Natural killer cell (primary cell): ENCODE measurements around the gene TBC1D8B. TPM values are rescaled to one million over a fixed set of nuclear protein-coding genes. Genes with fewer than 3 reads are reported as not detected.
"Not testable (repeated sequence)": the region's sequence is repeated elsewhere in the genome, so short reads cannot be mapped to it uniquely, and the experiment has no call there.

Experiments used
- ATAC-seq, 3 donors: fragments of 150-1000 bp in 2 of 3; fragments of 200-7000 bp in 1 of 3; cut with Tn5 transposase; 1 replicate in 1 of 3; 2 replicates in 2 of 3; pipeline ENCODE4 v1.10.0; 2021; ENCODE audit warnings: mild to moderate bottlenecking in 2 of 3, moderate library complexity in 2 of 3
- DNase-seq, 2 donors: peaks; one replicate each; pipeline versions ENCODE4 v3.0.0 to v3.0.0-alpha.2; 2013 to 2021; ENCODE audit warnings: mixed read lengths in 1 of 2
- H3K27ac ChIP-seq: one replicate; pipeline ENCODE4 v1.5.1; 2013; ENCODE audit warnings: mild to moderate bottlenecking, low read length
- H3K27me3 ChIP-seq: one replicate; pipeline ENCODE4 v1.6.1; 2013; ENCODE audit warnings: low read length; ENCODE audit not compliant: control insufficient read depth, insufficient read depth
- H3K36me3 ChIP-seq: one replicate; pipeline ENCODE4 v1.6.1; 2013; ENCODE audit warnings: low read length; ENCODE audit not compliant: control insufficient read depth, insufficient read depth
- H3K4me1 ChIP-seq: one replicate; pipeline ENCODE4 v1.6.1; 2013; ENCODE audit warnings: low read length; ENCODE audit not compliant: control insufficient read depth, insufficient read depth
- H3K4me3 ChIP-seq: one replicate; pipeline ENCODE4 v1.5.1; 2013; ENCODE audit warnings: low read length
- H3K9me3 ChIP-seq: one replicate; pipeline ENCODE4 v1.6.1; 2013; ENCODE audit warnings: low read length; ENCODE audit not compliant: control insufficient read depth, insufficient read depth
- H3K27ac Mint-ChIP-seq, 2 donors: one replicate each; pipeline ENCODE4 v1.8.0; 2022; ENCODE audit warnings: mild to moderate bottlenecking in 2 of 2, mixed read lengths in 2 of 2, moderate library complexity in 1 of 2
- H3K27me3 Mint-ChIP-seq, 2 donors: one replicate each; pipeline ENCODE4 v1.8.0; 2022; ENCODE audit warnings: low read depth in 2 of 2, mixed read lengths in 2 of 2
- H3K36me3 Mint-ChIP-seq: one replicate; pipeline ENCODE4 v1.8.0; 2022; ENCODE audit warnings: mixed read lengths
- H3K4me1 Mint-ChIP-seq, 2 donors: one replicate each; pipeline ENCODE4 v1.8.0; 2022; ENCODE audit warnings: mixed read lengths in 2 of 2
- H3K4me3 Mint-ChIP-seq: one replicate; pipeline ENCODE4 v1.8.0; 2022; ENCODE audit warnings: mild to moderate bottlenecking, moderate library complexity, mixed read lengths
- H3K9me3 Mint-ChIP-seq, 2 donors: one replicate each; pipeline ENCODE4 v1.8.0; 2022; ENCODE audit warnings: mixed read lengths in 2 of 2
- CTCF ChIP-seq: fragments of 200-600 bp; IDR thresholded peaks from one replicate; pipeline ENCODE4 v1.8.0; 2022; ENCODE audit warnings: antibody characterized with exemption
- WGBS: methylation state at CpG from one replicate; pipeline ENCODE4 v1.1.7; 2013; ENCODE audit warnings: missing lambda C conversion rate; ENCODE audit not compliant: insufficient coverage; 5-methylcytosine and 5-hydroxymethylcytosine counted together
- intact Hi-C: fragments of 100-400 bp; cut with micrococcal nuclease; formaldehyde crosslinking; loops from one replicate; pipeline ENCODE4 v1.14.2; 2022
- total RNA-seq, 4 donors: library from RNA; stranded (reverse); fragments of 120-200 nt in 1 of 4; gene quantifications; one replicate each; pipeline versions ENCODE4 v1.2.3 to v1.2.4, GENCODE V29; 2013 to 2022

The TBC1D8B gene
- total RNA-seq, 3 donors from 2014 or later (not counting 1 experiment from before 2014, with no cell fraction given), result 0.12 to 0.18 (median 0.13) TPM

- no peak for TF ChIP-seq CTCF
- H3K4me3 ChIP-seq, result no peak overlapping the region
- intact Hi-C loops, result no loop called here
- no peak for ATAC-seq
- H3K4me1 ChIP-seq, result no peaks in the 10 kb centered on the region
- Mint-ChIP-seq H3K27me3 (peaks cover 0 to 19% of the 10 kb centered on the region in 2 donors), H3K9me3 (no peaks in the 10 kb centered on the region), H3K4me3 (no peak overlapping the region), H3K4me1 (no peaks in the 10 kb centered on the region), H3K36me3 (no peaks in the 10 kb centered on the region), H3K27ac (no peak overlapping the region)
- no peaks in the 10 kb centered on the region for H3K27me3 ChIP-seq
- 79% methylated on average over 3 of the region's 7 CpGs for WGBS
- H3K36me3 ChIP-seq, result no peaks in the 10 kb centered on the region
- DNase-seq, result no peak
- no peaks in the 10 kb centered on the region for H3K9me3 ChIP-seq
- no peak overlapping the region for H3K27ac ChIP-seq
Measured at GRCh38 chrX:106811131-106811910, 8.8 kb downstream of the TBC1D8B start.

GRCh38 chrX:106812930-106813329 is 10.5 kb downstream of the TBC1D8B start:
- H3K36me3 Mint-ChIP-seq, H3K9me3 ChIP-seq, H3K4me1 ChIP-seq, H3K36me3 ChIP-seq, H3K4me3 ChIP-seq, H3K27ac Mint-ChIP-seq, H3K27ac ChIP-seq, H3K9me3 Mint-ChIP-seq, H3K27me3 ChIP-seq, H3K4me3 Mint-ChIP-seq, ATAC-seq, intact Hi-C loops, DNase-seq, H3K4me1 Mint-ChIP-seq: not testable (repeated sequence)
- H3K27me3 Mint-ChIP-seq, result peaks cover 0 to 23% of the 10 kb centered on the region in 2 donors
- WGBS, result 95% methylated on average over 4 of the region's 5 CpGs

- H3K9me3 ChIP-seq, H3K36me3 Mint-ChIP-seq, DNase-seq, H3K27me3 ChIP-seq, H3K9me3 Mint-ChIP-seq, intact Hi-C loops, H3K36me3 ChIP-seq, H3K4me3 ChIP-seq, H3K4me1 ChIP-seq, H3K4me3 Mint-ChIP-seq, H3K27ac Mint-ChIP-seq, H3K27ac ChIP-seq, ATAC-seq, H3K4me1 Mint-ChIP-seq: not testable (repeated sequence)
- H3K27me3 Mint-ChIP-seq, result peaks cover 0 to 11% of the 10 kb centered on the region in 2 donors
- no CpG with 5 or more reads among the region's 3 CpGs for WGBS
Measured at GRCh38 chrX:106814093-106814492, 11.6 kb downstream of the TBC1D8B start.

GRCh38 chrX:106862972-106863688 is 60.7 kb downstream of the TBC1D8B start:
- intact Hi-C loops, result no loop called here
- Mint-ChIP-seq H3K4me3 (no peak overlapping the region), H3K36me3 (no peaks in the 10 kb centered on the region), H3K27ac (no peak overlapping the region), H3K9me3 (no peaks in the 10 kb centered on the region), H3K4me1 (no peaks in the 10 kb centered on the region), H3K27me3 (peaks cover 5 to 36% of the 10 kb centered on the region in 2 donors)
- H3K27me3 ChIP-seq, result no peaks in the 10 kb centered on the region
- no peaks in the 10 kb centered on the region for H3K36me3 ChIP-seq
- WGBS, result 84% methylated on average over 13 of the region's 13 CpGs
- peak in 1 of 3 donors; percentile 42 for ATAC-seq
- no peak overlapping the region for H3K27ac ChIP-seq
- DNase-seq, result peak in 1 of 2 donors; percentile 18
- H3K4me1 ChIP-seq, result no peaks in the 10 kb centered on the region
- no peak for TF ChIP-seq CTCF
- no peak overlapping the region for H3K4me3 ChIP-seq
- no peaks in the 10 kb centered on the region for H3K9me3 ChIP-seq
